Endometrial microvascular endothelial cells (primary cell): ENCODE data around the gene VNN1. TPM values are rescaled to one million over a fixed set of nuclear protein-coding genes. Genes with fewer than 3 reads are reported as not detected.
"Not testable (repeated sequence)": the region's sequence is repeated elsewhere in the genome, so short reads cannot be mapped to it uniquely, and the experiment has no call there.

Experiments used
- in situ Hi-C: cut with HindIII; loops from 2 replicates; pipeline ENCODE4 v1.10.0; 2017; ENCODE audit warnings: low sequenced_read_pairs, low pct_unique_long_range_greater_than_20kb; ENCODE audit errors: inconsistent ontology term
- total RNA-seq: library from RNA; depleted of rRNA; stranded (reverse); fragments of >200 nt; gene quantifications from one replicate; pipeline ENCODE4 v1.2.3, GENCODE V29; 2015; ENCODE audit errors: inconsistent ontology term

The VNN1 gene
- total RNA-seq, 1 donor from 2014 or later = 0.09 TPM

DNA sequence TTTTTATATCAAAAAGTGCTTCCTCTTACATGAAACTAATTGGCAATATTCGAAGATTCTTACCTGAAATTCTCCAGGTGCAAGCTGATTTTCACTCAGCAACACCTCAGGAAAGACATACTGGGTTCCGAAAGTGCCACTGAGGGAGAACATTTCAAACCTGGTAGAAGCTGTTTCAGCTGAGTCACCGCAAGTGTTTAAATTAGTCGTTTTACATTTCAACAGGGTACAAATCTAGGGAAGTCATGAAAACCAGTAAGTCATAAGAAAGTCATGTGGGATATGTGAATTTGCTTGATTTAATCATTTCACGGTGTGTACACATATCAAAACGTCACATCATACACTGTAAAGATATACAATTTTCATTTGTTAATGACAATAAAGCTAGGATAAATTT is 29.6 kb downstream of the VNN1 start:
- in situ Hi-C loops = no loop called here

DNA sequence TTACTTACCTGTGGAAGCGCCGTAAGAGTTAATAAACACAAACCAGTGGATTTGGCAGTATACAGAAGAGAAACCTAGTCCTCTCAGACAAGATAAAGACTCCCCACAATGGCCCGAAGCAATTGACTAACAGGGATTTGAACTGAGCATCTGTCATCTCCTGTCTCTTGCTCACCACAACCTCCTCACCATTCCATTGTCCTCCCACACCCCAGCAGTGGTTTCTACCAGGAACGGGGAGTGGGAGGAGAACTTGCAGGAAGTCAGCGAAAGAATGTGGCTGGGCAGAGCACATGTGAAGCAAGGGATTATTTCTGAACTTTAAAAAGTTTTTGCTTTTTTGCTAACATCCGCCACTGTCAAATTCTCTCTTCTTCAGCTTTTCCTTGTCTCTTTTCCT is 30.3 kb downstream of the VNN1 start:
- in situ Hi-C loops = no loop called here

GRCh38 chr6:132679094-132679493 is 34.8 kb downstream of the VNN1 start:
- in situ Hi-C loops = not testable (repeated sequence)

- in situ Hi-C loops = no loop called here
Measured at GRCh38 chr6:132675749-132676148, 38.1 kb downstream of the VNN1 start.

DNA sequence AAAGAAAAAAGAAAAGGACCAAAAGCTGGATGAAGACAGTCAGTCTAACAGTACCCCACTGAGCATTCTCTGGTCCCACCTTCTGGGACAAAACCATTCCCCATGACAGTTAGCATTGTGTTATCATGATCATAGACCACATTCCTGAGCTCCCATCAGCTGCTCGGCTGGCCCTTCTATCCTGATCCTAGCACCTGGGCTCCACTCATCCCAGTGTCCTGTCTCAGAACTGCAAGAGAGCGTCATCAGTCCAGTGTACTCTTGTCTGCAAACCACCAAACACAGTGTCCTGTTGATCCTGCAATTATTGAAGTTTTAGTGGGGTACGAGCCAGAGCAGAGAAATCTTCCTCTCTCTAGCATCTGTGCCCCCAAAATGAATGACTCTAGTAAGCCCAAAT is 38.9 kb downstream of the VNN1 start:
- in situ Hi-C loops = no loop called here

GRCh38 chr6:132673376-132674094 is 40.3 kb downstream of the VNN1 start:
- in situ Hi-C loops = no loop called here

DNA sequence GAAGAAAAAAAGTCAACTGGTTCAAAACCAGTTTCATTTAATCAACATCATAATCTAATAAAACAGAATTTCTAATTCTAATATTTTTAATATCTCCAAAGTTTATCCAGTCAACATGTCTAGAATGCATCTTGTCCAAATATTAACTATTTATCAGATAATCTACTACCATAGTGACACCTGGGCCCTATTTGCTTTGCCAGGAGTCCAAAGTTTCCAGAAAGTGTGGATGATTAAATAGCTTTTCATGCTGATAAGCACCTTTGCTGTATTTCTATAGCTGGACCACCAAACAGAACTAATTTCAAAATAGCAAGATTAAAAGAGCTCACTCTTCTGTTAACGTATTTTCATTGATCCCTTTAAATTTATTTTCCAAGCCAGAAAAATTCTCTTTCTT is 42.6 kb downstream of the VNN1 start:
- in situ Hi-C loops = no loop called here

- in situ Hi-C loops = no loop called here
Measured at GRCh38 chr6:132669690-132670291, 44.1 kb downstream of the VNN1 start.

DNA sequence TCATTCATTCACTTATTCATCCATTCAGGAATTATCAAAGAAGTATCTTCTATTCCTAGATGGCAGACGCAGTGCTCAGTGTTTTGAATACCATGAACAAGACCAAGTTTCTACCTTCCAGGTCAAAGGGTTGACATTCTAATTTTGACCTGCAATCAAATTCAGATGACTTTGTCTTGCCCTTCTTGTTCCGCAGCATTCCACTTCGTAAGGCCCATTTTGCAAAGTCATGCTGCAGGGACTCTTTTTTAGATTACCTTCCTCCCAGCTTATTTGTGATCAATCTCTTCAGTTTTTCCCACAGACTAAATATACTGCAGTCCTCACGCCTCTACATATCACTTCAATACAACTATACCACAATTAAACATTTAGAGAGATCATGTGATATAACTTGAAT is 47.7 kb downstream of the VNN1 start:
- in situ Hi-C loops = no loop called here

DNA sequence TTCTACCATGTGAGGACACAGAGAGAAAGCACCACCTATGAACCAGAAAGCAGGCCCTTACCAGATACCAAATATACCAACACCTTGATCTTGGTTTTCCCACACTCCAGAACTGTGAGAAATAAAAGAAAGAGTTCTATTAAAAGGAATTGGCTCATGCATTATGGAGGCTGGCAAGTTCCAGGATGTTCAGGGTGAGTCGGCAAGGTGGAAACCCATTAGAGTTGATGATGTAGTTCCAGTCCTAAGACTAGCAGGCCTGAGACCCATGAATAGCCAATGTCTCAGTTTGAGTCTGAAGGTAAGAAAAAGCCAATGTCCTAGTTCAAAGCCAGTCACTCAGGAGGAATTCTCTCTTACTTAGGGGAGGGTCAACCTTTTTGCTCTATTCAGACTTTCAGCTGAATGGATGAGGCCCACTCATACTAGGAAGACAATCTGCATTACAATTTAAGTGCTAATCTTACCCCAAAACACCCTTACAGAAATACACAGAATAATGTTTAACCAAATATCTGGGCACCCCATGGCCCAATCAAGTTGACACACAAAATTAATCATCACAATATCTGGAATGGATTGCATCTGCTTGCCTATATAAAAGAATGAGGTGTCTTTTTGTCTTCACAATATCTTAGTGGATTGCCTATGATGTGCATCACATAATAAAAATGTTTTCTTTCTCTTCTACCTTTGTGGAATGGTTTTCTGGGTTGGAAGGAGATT is 49.4 kb downstream of the VNN1 start:
- in situ Hi-C loops = no loop called here

GRCh38 chr6:132663661-132664060 is 50.2 kb downstream of the VNN1 start:
- in situ Hi-C loops = no loop called here

GRCh38 chr6:132661906-132662305 is 51.9 kb downstream of the VNN1 start:
- in situ Hi-C loops = no loop called here

GRCh38 chr6:132659082-132659481 is 54.8 kb downstream of the VNN1 start, which contains the start of gene TAAR1:
TAAR1 (minus strand) TSS chr6:132659182; CDS start chr6:132646003, 13,179 bp downstream.
- in situ Hi-C loops = no loop called here

GRCh38 chr6:132651062-132651461 is 62.8 kb downstream of the VNN1 start:
- in situ Hi-C loops = no loop called here

DNA sequence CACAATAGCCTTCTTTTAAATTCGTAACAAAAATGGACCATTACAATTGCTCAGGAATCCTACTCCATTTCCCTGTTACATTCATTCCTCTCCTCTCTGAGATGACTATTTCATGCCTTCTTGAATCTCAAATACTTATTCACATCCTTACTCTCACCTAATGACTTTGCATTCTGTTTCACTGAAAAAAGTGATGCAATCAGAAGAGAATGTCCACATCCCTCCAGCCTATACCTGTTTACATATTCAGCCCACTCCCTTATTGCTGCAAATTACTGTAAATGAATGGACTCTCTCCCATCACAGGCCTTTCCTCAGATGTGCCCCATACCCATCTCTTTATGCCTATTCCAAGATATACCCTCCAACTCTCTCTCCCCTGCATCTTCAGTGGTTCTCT is 63.4 kb downstream of the VNN1 start:
- in situ Hi-C loops = no loop called here

DNA sequence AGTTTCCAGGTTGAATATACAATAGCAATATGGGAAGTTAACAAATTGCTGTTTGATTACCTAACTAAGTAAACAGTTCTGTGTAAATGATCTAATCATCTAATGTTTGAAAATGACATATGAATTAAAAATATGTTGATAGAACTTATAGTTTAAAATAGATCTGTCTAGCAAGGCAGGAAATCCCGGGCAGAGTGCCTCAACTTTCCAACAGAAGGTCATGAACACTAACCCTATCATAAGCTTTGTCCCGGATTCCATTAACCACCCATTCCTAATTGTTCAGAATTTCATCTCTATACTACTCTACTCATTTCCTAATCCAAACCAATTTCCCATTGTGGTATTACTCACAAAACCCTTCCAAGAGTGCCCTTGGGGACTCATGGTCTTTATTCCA is 65.0 kb downstream of the VNN1 start:
- in situ Hi-C loops = no loop called here

- in situ Hi-C loops = no loop called here
Measured at GRCh38 chr6:132648356-132648755, 65.5 kb downstream of the VNN1 start.

GRCh38 chr6:132643547-132643946 is 70.3 kb downstream of the VNN1 start:
- in situ Hi-C loops = no loop called here

DNA sequence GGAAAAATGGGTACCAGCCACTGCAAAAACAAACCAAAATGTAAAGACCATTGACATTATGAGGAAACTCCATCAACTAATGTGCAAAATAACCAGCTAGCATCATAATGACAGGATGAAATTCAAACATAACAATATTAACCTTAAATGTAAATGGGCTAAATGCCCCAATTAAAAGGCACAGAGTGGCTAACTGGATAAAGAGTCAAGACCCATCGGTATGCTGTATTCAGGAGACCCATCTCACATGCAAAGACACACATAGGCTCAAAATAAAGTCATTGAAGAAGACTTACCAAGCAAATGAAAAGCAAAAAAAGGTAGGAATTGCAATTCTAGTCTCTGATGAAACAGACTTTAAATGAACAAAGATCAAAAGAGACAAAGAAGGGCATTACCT is 76.7 kb downstream of the VNN1 start:
- in situ Hi-C loops = not testable (repeated sequence)

DNA sequence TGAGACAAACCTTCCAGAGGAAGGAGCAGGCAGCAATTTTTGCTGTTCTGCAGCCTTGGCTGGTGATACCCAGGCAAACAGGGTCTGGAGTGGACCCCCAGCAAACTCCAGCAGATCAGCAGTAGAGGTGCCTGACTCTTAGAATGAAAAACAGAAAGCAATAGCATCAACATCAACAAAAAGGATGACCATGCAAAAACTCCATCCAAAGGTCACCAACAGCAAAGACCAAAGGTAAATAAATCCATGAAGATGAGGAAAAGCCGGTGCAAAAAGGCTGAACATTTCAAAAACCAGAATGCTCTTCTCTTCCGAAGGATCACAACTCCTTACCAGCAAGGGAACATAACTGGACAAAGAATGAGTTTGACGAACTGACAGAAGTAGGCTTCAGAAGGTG is 77.9 kb downstream of the VNN1 start:
- in situ Hi-C loops = not testable (repeated sequence)
